HUDEP-2 (cell line): ENCODE measurements around the gene ADGRL3.
"Not testable (repeated sequence)": the region's sequence is repeated elsewhere in the genome, so short reads cannot be mapped to it uniquely, and the experiment has no call there.

ENCODE experiments used
- DNase-seq, 76 experiments: peaks; one replicate each; lab custom pipeline; 2025; ENCODE audit not compliant: unreplicated experiment in 76 of 76; lab: John Stamatoyannopoulos, UW

Gene ADGRL3

GRCh38 chr4:61852105-61852504 is 652.0 kb downstream of the ADGRL3 start:
- not testable (repeated sequence) for DNase-seq

GRCh38 chr4:61853041-61853440 is 652.9 kb downstream of the ADGRL3 start:
- no peak for DNase-seq

DNA sequence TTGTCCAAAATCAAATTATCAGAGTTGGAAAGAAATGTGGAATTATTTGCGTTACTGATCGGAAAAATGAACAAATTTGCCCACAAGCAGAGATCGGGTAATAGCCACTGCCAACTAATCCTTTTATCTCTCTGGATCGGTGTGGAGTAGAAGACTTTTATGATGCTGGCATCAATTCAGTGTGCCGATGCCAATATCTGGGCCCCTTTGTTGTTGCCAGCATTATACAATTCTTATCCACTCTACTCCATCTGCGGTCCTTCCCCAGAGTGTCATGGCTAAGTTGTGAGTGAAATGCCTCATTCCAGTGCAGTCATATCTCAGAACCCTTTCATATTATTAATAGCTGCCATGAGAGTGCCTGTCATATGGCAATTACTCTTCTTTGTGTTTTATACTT is 660.2 kb downstream of the ADGRL3 start:
- DNase-seq = peak in 3 of 76 experiments; percentile 1 to 12 (median 3)

DNA sequence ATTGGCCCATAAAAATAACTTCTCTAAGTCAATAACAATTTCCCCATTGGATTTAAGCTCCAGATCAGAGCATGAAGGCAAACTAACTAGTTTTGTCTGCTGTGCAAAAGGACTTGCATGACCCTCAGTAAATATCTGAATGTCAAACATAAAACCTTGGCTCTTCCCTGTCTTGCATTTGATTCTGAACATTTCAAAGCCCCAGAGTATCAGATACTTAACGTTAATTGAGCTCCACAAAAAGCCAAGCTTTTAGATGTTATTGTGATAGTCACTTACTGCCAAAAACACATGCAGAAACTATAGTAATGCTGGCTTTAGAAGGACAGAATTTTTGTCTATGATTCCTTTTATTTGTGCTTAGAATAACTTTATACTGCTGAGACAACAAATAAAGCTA is 664.2 kb downstream of the ADGRL3 start:
- DNase-seq = no peak

DNA sequence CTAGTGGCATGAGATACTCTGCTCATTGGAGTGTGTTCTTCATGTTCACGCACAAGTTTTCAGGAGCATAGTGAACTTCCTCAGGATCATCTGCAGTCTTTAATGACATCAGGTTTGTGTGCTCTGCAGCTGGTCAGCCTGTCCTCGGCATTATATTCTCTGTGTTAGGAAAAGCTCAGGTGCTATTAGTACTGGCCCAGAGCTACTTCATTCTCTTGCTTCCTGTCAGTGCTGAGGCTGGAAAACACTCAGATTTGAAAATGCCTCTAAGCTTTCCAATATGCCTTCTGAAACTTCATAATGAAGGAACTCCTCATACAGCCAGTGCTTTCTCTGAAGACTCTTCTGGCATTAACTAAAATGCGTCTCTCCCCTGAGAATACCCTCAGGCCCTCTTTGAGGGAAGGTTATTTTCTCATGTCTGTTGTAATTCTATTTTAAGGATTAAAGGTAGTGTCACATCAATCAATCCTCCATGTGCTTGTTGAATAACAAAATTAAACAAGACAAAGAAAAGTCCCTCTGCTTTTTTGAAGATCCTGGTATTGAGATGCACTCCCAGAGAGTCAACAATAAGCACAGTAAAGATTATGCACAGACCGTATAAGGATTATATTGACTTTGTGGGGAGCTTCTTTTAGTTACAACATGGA is 666.4 kb downstream of the ADGRL3 start:
- DNase-seq = no peak

DNA sequence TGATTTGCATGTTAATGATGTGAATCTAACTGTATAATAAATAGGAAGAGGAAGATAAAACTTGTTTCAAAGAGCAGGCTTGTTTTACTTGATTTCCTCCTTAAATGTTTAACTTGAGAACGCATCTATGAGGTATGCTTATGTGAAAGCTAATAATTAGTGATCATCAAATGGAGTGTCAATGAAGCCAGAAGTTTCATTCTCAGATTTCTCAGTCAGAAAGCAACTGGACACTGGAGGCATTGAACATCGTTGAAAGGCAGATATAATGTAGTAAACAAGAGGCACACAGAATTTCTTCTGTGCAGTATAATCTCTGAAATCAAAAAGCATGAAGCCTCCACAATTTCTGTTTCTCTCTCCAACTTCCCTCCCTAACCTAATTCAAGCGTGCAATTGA is 672.9 kb downstream of the ADGRL3 start:
- DNase-seq = no peak

- DNase-seq = no peak
These were observed 677.1 kb downstream of the ADGRL3 start for GRCh38 chr4:61877266-61877665.

GRCh38 chr4:61877893-61878292 is 677.8 kb downstream of the ADGRL3 start:
- no peak for DNase-seq

- no peak for DNase-seq
These were observed 682.3 kb downstream of the ADGRL3 start for GRCh38 chr4:61882381-61882780.

GRCh38 chr4:61886131-61886530 is 686.0 kb downstream of the ADGRL3 start:
- no peak for DNase-seq

DNA sequence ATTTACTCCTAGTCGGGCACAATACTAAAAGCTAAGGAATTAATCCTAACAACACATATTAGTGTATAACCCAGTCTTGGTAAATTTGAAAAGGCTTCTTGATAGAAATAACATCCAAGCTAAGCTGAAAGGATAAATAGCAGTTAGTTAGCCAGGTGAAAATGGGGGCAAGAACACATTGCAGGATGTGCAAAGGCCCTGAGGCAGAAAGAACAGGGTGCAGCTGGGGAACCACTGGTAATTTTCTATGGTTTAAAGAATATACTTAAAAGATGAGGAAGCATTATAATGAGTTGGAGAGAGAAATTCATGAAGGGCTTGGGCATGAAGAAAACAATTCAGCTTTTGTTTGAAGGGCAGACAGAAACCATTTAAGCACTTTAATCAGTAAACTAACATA is 689.0 kb downstream of the ADGRL3 start:
- DNase-seq = no peak

DNA sequence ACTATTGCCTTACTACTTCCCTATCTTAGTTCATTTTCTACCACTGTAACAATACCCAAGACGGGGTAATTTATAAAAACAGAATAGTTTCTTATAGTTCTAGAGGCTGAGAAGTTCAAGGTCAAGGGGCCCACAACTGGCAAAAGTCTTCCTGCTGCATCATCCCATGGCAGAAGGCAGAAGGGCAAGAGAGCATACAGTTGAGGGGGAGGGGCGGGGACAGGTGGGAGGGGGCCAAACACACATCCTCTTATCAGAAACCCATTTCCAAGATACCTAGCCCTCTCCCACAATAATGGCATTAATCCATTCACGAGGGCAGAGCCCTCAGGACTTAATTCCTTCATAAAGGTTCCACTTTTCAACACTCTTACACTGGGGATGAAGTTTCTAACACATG is 690.2 kb downstream of the ADGRL3 start:
- DNase-seq = no peak

DNA sequence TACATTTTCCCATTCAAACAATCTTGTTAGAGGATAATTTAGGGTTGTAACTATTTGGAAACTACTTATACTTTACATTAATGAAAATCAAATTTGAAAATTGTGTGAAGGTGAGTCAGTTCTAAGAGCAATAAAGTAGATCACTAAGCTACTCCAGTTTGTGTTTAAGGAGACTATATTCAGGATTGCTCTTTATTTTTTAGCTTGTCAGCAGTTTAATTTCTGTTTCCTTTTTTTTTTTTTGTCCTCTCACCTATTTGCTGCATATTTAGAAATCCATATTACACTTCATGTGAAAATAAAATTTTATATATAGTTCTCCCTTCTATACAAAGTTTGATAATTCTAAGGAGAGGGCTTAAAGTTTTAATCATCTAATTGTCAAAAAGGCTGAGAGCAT is 691.8 kb downstream of the ADGRL3 start:
- no peak for DNase-seq

- DNase-seq = no peak
These were observed 696.5 kb downstream of the ADGRL3 start for GRCh38 chr4:61896634-61897033.

GRCh38 chr4:61909031-61909430 is 708.9 kb downstream of the ADGRL3 start:
- DNase-seq = no peak

- DNase-seq = no peak
These were observed 711.2 kb downstream of the ADGRL3 start for GRCh38 chr4:61911313-61911756.

GRCh38 chr4:61913619-61914018 is 713.5 kb downstream of the ADGRL3 start:
- no peak for DNase-seq

- DNase-seq = no peak
These were observed 715.4 kb downstream of the ADGRL3 start for GRCh38 chr4:61915501-61915900.

- DNase-seq = no peak
These were observed 718.4 kb downstream of the ADGRL3 start for GRCh38 chr4:61918507-61918906.

GRCh38 chr4:61918987-61919386 is 718.9 kb downstream of the ADGRL3 start:
- no peak for DNase-seq

DNA sequence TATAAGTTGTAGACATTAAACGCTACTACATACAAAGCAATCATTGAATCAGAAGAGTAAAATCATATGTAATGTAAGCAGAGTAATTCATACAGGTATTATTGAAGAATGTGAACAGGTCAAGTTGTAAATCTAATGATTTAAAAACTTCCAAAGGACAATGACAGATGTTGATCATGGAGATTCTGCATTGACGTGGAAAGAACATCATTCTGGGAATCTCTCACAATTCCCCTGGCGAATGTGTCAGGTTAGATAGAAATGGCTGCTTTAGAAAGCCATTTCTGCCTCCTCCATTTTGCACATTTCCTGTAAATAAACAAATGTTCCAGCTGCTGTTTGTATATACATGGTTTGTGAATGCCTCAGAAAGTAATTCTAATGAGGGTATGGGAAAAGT is 719.4 kb downstream of the ADGRL3 start:
- DNase-seq = no peak

- DNase-seq = no peak
These were observed 721.8 kb downstream of the ADGRL3 start for GRCh38 chr4:61921920-61922319.

- DNase-seq = no peak
These were observed 722.6 kb downstream of the ADGRL3 start for GRCh38 chr4:61922766-61923165.
